Hepatocyte (in vitro differentiated cells): Measurements from ENCODE around the gene ETS2. TPM values are rescaled to one million over a fixed set of nuclear protein-coding genes. Genes with fewer than 3 reads are reported as not detected.

Source experiments
- DNase-seq: peaks from one replicate; pipeline ENCODE4 v3.0.0-alpha.2; 2016; ENCODE audit warnings: low spot score
- H2AFZ ChIP-seq: fragments of 200-600 bp; sonication (generic); 2 replicates; pipeline ENCODE4 v1.6.0; 2016; ENCODE audit warnings: antibody characterized with exemption, mild to moderate bottlenecking
- H3K27ac ChIP-seq: fragments of 200-600 bp; sonication (generic); 2 replicates; pipeline ENCODE4 v1.5.1; 2016; ENCODE audit warnings: mild to moderate bottlenecking
- H3K27me3 ChIP-seq: fragments of 200-600 bp; sonication (generic); 2 replicates; pipeline ENCODE4 v1.6.1; 2016
- H3K36me3 ChIP-seq: fragments of 200-600 bp; sonication (generic); replicated peaks from 2 replicates; pipeline ENCODE4 v1.5.1; 2016; ENCODE audit warnings: low read depth; ENCODE audit not compliant: insufficient read depth
- H3K4me1 ChIP-seq: fragments of 200-600 bp; sonication (generic); 2 replicates; pipeline ENCODE4 v1.5.1; 2016; ENCODE audit warnings: mild to moderate bottlenecking, moderate library complexity; ENCODE audit not compliant: insufficient read depth
- H3K4me2 ChIP-seq: fragments of 200-600 bp; sonication (generic); 2 replicates; pipeline ENCODE4 v1.6.0; 2016
- H3K4me3 ChIP-seq: fragments of 200-600 bp; sonication (generic); 2 replicates; pipeline ENCODE4 v1.5.1; 2016; ENCODE audit warnings: mild to moderate bottlenecking
- H3K79me2 ChIP-seq: fragments of 200-600 bp; sonication (generic); 2 replicates; pipeline ENCODE4 v1.6.0; 2017; ENCODE audit warnings: mild to moderate bottlenecking
- H3K9me2 ChIP-seq: fragments of 200-600 bp; sonication (generic); replicated peaks from 2 replicates; pipeline ENCODE4 v1.6.0; 2017; ENCODE audit warnings: mild to moderate bottlenecking; ENCODE audit not compliant: insufficient read depth
- H3K9me3 ChIP-seq: fragments of 200-600 bp; sonication (generic); 2 replicates; pipeline ENCODE4 v1.5.1; 2016; ENCODE audit warnings: low read depth, mild to moderate bottlenecking
- H4K20me1 ChIP-seq: fragments of 200-600 bp; sonication (generic); 2 replicates; pipeline ENCODE4 v1.6.0; 2016; ENCODE audit warnings: mild to moderate bottlenecking; ENCODE audit not compliant: insufficient read depth, poor library complexity, severe bottlenecking
- EZH2 ChIP-seq: fragments of 200-600 bp; sonication (generic); IDR thresholded peaks from 2 replicates; pipeline ENCODE4 v1.6.1; 2016; ENCODE audit warnings: antibody characterized with exemption, mild to moderate bottlenecking, borderline replicate concordance
- EZH2phosphoT487 ChIP-seq: fragments of 200-600 bp; sonication (generic); IDR thresholded peaks from one replicate; pipeline ENCODE4 v1.6.1; 2018; ENCODE audit warnings: antibody characterized with exemption, mild to moderate bottlenecking, low read depth, moderate library complexity; ENCODE audit not compliant: unreplicated experiment, severe bottlenecking
- WGBS: methylation state at CpG from one replicate; pipeline ENCODE4 v1.1.6; 2016; ENCODE audit warnings: low lambda C conversion rate; ENCODE audit errors: missing lambda C conversion rate; 5-methylcytosine and 5-hydroxymethylcytosine counted together
- polyA plus RNA-seq: library from polyadenylated mRNA; unstranded; fragments of >200 nt; fragmentation: Nextera tagmentation; extraction: Ambion mirVana; gene quantifications from 2 replicates; pipeline ENCODE4 v1.2.1, GENCODE V29; 2016
- total RNA-seq: library from RNA; depleted of rRNA; stranded (reverse); fragments of >200 nt; gene quantifications from 2 replicates; pipeline ENCODE4 v1.2.3, GENCODE V29; 2014
- TF ChIP-seq, protein P1 (sequence below): fragments of 200-600 bp; sonication (generic); IDR thresholded peaks from 2 replicates; pipeline ENCODE4 v1.5.1; 2016; ENCODE audit warnings: antibody characterized with exemption, mild to moderate bottlenecking; ENCODE audit not compliant: poor library complexity

Gene ETS2
- total and polyA plus RNA-seq, 2 experiments from 2014 or later, result 95.1 to 106 TPM

DNA sequence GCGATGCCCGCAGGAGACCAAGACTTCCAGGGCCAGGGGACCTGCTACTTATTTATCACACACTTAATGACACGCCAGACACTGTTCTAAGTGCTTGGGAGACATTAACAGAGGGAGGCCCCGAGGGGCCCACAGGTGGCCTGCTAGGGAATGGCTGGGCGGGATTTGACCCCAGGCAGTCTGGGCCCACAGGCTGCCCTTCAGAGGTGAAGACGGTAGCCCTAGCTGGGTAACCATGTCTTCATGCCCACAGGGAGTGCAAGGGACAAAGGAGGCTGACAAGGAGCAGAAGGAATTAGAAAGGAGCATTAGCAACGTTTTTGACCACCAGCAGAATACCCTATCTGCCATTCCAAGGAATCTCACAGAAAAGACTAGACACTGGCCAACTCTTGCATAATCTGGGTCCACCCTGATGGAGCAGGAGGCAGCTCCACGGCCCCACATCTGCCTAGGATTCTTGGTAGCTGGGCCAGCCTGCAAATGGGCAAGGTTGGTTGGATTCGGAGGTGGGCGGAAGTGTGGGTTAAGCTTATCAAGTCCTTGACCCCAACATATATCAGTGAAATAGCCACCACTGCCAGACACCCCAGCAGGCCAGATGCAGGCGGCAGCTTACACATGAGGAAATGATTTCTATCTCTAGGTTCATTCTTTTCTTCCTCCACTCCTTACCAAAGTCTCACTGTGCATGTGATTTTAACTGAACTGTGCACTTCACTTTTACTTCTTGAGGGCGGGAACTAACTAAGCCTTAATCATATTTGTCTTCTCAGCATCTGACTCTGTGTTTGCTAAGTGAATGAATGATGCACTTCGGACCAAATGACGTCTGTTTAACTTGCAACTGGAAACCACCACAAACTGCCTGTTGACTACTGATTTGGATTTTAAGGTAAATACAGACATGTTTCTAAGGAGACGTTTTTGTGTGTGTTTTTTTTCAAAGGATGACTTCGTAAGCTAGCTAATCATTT is 3.4 kb upstream of the ETS2 start:
- peaks cover 39% of the 10 kb centered on the region for H3K4me1 ChIP-seq
- no peaks in the 10 kb centered on the region for H3K9me2 ChIP-seq
- TF ChIP-seq, protein P1, sequence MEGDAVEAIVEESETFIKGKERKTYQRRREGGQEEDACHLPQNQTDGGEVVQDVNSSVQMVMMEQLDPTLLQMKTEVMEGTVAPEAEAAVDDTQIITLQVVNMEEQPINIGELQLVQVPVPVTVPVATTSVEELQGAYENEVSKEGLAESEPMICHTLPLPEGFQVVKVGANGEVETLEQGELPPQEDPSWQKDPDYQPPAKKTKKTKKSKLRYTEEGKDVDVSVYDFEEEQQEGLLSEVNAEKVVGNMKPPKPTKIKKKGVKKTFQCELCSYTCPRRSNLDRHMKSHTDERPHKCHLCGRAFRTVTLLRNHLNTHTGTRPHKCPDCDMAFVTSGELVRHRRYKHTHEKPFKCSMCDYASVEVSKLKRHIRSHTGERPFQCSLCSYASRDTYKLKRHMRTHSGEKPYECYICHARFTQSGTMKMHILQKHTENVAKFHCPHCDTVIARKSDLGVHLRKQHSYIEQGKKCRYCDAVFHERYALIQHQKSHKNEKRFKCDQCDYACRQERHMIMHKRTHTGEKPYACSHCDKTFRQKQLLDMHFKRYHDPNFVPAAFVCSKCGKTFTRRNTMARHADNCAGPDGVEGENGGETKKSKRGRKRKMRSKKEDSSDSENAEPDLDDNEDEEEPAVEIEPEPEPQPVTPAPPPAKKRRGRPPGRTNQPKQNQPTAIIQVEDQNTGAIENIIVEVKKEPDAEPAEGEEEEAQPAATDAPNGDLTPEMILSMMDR, result no peak
- TF ChIP-seq EZH2 (no peak), EZH2phosphoT487 (no peak)
- peak; percentile 77 for DNase-seq
- H4K20me1 ChIP-seq, result no peaks in the 10 kb centered on the region
- H3K27ac ChIP-seq, result peak overlapping the region; percentile 76
- no peak overlapping the region for H3K4me3 ChIP-seq
- H2AFZ ChIP-seq, result no peak overlapping the region
- 73% methylated on average over 16 of the region's 16 CpGs for WGBS
- H3K79me2 ChIP-seq, result peaks cover 15% of the 10 kb centered on the region
- no peak overlapping the region for H3K4me2 ChIP-seq
- H3K36me3 ChIP-seq, result no peaks in the 10 kb centered on the region
- no peaks in the 10 kb centered on the region for H3K9me3 ChIP-seq
- H3K27me3 ChIP-seq, result no peaks in the 10 kb centered on the region

GRCh38 chr21:38803075-38803660 is 2.6 kb upstream of the ETS2 start:
- no peak for DNase-seq
- Histone ChIP-seq H3K27me3 (no peaks in the 10 kb centered on the region), H4K20me1 (peaks cover 7% of the 10 kb centered on the region), H3K79me2 (peaks cover 23% of the 10 kb centered on the region), H3K4me1 (peaks cover 31% of the 10 kb centered on the region), H3K9me3 (no peaks in the 10 kb centered on the region), H3K4me3 (no peak overlapping the region), H3K27ac (peak overlapping the region; percentile 76), H3K4me2 (no peak overlapping the region), H2AFZ (no peak overlapping the region), H3K9me2 (no peaks in the 10 kb centered on the region), H3K36me3 (no peaks in the 10 kb centered on the region)
- 82% methylated on average over 7 of the region's 7 CpGs for WGBS
- TF ChIP-seq, protein P1, result no peak
- no peak for TF ChIP-seq EZH2phosphoT487
- TF ChIP-seq EZH2, result no peak

DNA sequence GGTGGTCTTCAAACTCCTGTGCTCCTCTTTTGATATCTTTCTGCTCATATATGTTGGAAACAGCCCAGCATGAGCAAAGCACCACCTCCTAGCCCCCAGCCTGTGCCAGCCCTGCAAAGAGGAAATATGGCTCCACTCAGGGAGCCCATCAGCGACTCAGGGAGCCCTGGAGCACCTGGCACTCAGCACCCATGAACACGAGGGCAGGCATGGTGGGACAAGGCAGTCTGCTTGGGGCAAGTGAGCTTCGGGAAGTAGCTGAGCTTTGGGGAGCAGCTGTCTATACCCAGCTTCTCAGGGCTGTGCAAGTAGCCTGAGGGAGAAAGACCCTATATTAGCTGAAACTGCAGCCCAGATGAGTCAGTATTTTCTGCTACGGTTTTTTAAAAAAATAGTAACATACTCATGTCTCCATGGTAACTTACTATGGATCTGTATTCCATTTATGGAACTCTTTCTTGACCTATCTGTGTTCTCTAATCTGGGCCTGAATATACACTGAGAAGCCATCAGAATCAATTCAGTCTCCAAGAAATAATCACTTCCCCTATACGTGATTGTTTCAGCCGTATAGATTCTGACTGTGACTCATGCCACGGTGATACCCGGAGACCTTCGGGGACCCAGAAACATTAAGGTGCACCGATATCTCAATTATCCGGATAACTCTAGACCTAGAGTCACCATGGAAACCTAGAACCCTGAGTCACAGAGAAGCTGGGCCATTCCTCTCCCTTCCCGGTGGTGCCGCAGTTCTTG is 1.5 kb upstream of the ETS2 start:
- peak overlapping the region; percentile 89 for H3K4me2 ChIP-seq
- no peaks in the 10 kb centered on the region for H3K9me2 ChIP-seq
- peak overlapping the region; percentile 97 for H3K27ac ChIP-seq
- H3K4me3 ChIP-seq, result no peak overlapping the region
- H4K20me1 ChIP-seq, result peaks cover 18% of the 10 kb centered on the region
- WGBS, result 70% methylated on average over 13 of the region's 13 CpGs
- no peak for DNase-seq
- no peaks in the 10 kb centered on the region for H3K27me3 ChIP-seq
- H3K79me2 ChIP-seq, result peaks cover 33% of the 10 kb centered on the region
- TF ChIP-seq, protein P1, result no peak
- TF ChIP-seq EZH2phosphoT487 (no peak), EZH2 (no peak)
- H3K9me3 ChIP-seq, result no peaks in the 10 kb centered on the region
- H2AFZ ChIP-seq, result no peak overlapping the region
- no peaks in the 10 kb centered on the region for H3K36me3 ChIP-seq
- H3K4me1 ChIP-seq, result peaks cover 21% of the 10 kb centered on the region
